T-helper 17 cell (primary cell): ENCODE measurements around the gene SPEM1. TPM values are rescaled to one million over a fixed set of nuclear protein-coding genes. Genes with fewer than 3 reads are reported as not detected.

ENCODE experiments used
- ATAC-seq: fragments of 150-1000 bp; cut with Tn5 transposase; 2 replicates; pipeline ENCODE4 v1.10.0; 2021; ENCODE audit warnings: mild to moderate bottlenecking, moderate library complexity
- DNase-seq, 3 donors: peaks; one replicate each; pipeline versions ENCODE4 v3.0.0 to v3.0.0-alpha.2; 2020 to 2021
- H3K9me3 ChIP-seq: one replicate; pipeline ENCODE4 v1.7.0; 2013; ENCODE audit warnings: low read length, mild to moderate bottlenecking; ENCODE audit not compliant: control insufficient read depth, poor library complexity, severe bottlenecking
- H3K27ac Mint-ChIP-seq: one replicate; pipeline ENCODE4 v1.8.0; 2022; ENCODE audit warnings: mild to moderate bottlenecking, moderate library complexity, mixed read lengths
- H3K27me3 Mint-ChIP-seq: one replicate; pipeline ENCODE4 v1.8.0; 2022; ENCODE audit warnings: mixed read lengths
- H3K36me3 Mint-ChIP-seq: one replicate; pipeline ENCODE4 v1.8.0; 2022; ENCODE audit warnings: low read depth, mixed read lengths
- H3K4me1 Mint-ChIP-seq: one replicate; pipeline ENCODE4 v1.8.0; 2022; ENCODE audit warnings: mild to moderate bottlenecking, mixed read lengths
- H3K4me3 Mint-ChIP-seq: one replicate; pipeline ENCODE4 v1.8.0; 2022; ENCODE audit warnings: mild to moderate bottlenecking, moderate library complexity, mixed read lengths
- total RNA-seq, 4 donors: library from RNA in 2 of 4; stranded (reverse) in 2 of 4; gene quantifications; one replicate each; pipeline ENCODE4 v1.2.3 and lab custom pipeline; 2022 to 2026

The SPEM1 gene
- total RNA-seq, 2 donors from 2014 or later = not detected

- no peak overlapping the region for H3K27ac Mint-ChIP-seq
- no peaks in the 10 kb centered on the region for H3K9me3 ChIP-seq
- no peaks in the 10 kb centered on the region for H3K27me3 Mint-ChIP-seq
- H3K4me1 Mint-ChIP-seq = peaks cover 11% of the 10 kb centered on the region
- H3K4me3 Mint-ChIP-seq = no peak overlapping the region
- ATAC-seq (no peak), DNase-seq (no peak)
- no peaks in the 10 kb centered on the region for H3K36me3 Mint-ChIP-seq
These were observed 12.2 kb downstream of the SPEM1 start for GRCh38 chr17:7432296-7432695.

GRCh38 chr17:7435676-7436555 is 15.8 kb downstream of the SPEM1 start:
- ATAC-seq = peak; percentile 50
- peaks cover 33% of the 10 kb centered on the region for H3K4me1 Mint-ChIP-seq
- H3K4me3 Mint-ChIP-seq = peak overlapping the region; percentile 95
- peaks cover 17% of the 10 kb centered on the region for H3K27me3 Mint-ChIP-seq
- peaks cover 4% of the 10 kb centered on the region for H3K36me3 Mint-ChIP-seq
- no peaks in the 10 kb centered on the region for H3K9me3 ChIP-seq
- H3K27ac Mint-ChIP-seq = peak overlapping the region; percentile 97
- peak; percentile 49 to 51 (median 49) for DNase-seq

- ATAC-seq = peak; percentile 69
- no peaks in the 10 kb centered on the region for H3K9me3 ChIP-seq
- H3K4me1 Mint-ChIP-seq = peaks cover 33% of the 10 kb centered on the region
These were observed 16.6 kb downstream of the SPEM1 start for GRCh38 chr17:7436556-7437368.

DNA sequence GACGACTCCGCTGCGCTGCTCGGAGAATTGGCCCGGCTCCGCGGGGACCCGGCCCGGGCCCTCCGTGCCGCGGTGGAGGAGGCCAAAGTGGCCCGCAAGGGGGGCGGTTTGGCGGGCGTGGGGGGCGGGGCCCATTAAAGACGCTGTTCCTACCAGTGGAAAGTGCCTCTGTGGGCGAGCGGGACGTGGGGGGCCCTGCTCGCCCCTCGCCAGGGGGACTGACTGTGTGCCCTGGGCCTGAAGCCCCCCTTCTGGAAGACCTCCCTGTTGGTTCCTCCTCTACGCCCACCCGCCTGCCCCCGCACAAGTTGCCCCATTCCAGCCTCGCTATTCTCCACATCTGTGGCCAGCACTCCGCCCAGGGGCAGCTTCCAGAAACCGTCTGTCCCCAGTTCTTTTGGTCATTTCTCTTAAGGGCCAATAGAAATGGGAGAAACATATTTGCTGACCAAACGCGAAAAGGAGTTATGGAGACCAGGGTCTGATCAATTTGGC is 17.3 kb downstream of the SPEM1 start:
- H3K36me3 Mint-ChIP-seq = peaks cover 6% of the 10 kb centered on the region
- peaks cover 27% of the 10 kb centered on the region for H3K27me3 Mint-ChIP-seq
- peaks cover 33% of the 10 kb centered on the region for H3K4me1 Mint-ChIP-seq
- DNase-seq (no peak), ATAC-seq (no peak)
- no peaks in the 10 kb centered on the region for H3K9me3 ChIP-seq
- H3K4me3 Mint-ChIP-seq = peak overlapping the region; percentile 95
- peak overlapping the region; percentile 67 for H3K27ac Mint-ChIP-seq

More at GRCh38 chr17:7436556-7437368, 16.6 kb downstream of the SPEM1 start:
- Mint-ChIP-seq H3K27me3 (peaks cover 20% of the 10 kb centered on the region), H3K36me3 (peaks cover 4% of the 10 kb centered on the region), H3K27ac (peak overlapping the region; percentile 97), H3K4me3 (peak overlapping the region; percentile 95)
- DNase-seq = peak; percentile 71 to 80 (median 73)

GRCh38 chr17:7437950-7438614 is 18.0 kb downstream of the SPEM1 start:
- peaks cover 8% of the 10 kb centered on the region for H3K36me3 Mint-ChIP-seq
- H3K27ac Mint-ChIP-seq = peak overlapping the region; percentile 67
- no peak for ATAC-seq
- H3K9me3 ChIP-seq = no peaks in the 10 kb centered on the region
- H3K4me3 Mint-ChIP-seq = peak overlapping the region; percentile 88
- peaks cover 33% of the 10 kb centered on the region for H3K4me1 Mint-ChIP-seq
- H3K27me3 Mint-ChIP-seq = peaks cover 33% of the 10 kb centered on the region
- peak; percentile 37 to 40 (median 40) for DNase-seq

DNA sequence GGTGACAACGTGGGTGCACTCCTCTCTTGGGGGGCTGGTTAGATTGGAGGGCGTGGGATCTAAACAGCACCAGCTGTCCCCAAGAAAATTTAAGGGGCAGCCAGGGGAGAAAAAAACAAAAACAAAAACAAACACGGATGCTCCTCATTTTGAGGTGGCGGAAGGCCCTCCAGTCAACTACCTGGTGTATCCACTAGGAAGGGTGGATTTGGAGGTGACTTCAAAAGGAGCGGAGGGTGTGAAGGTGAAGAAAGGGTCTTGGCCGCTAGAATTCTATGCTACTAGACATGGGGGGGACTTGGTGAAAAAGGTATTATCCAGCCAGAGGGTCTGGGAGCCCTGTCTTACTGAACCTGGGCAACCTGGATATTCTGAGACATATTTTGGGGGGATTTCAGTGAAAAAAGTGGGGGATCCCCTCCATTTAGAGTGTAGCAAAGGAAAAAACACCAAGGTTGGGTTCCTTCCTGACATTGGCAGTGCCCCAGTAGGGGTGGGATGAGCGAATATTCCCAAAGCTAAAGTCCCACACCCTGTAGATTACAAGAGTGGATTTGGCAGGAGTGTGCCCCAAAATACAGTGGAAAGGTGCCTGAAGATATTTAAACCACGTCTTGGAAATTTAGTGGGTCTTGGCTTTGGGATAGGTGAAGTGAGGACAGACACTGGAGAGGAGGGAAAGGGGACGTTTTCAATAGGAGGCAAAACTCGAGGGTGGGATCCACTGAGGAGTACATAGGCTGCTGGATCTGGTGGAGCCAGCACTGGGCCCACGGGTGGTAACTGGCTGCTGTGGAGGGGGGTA is 18.7 kb downstream of the SPEM1 start:
- peak overlapping the region; percentile 88 for H3K4me3 Mint-ChIP-seq
- H3K27ac Mint-ChIP-seq = peak overlapping the region; percentile 67
- H3K9me3 ChIP-seq = no peaks in the 10 kb centered on the region
- ATAC-seq (no peak), DNase-seq (no peak)
- peaks cover 33% of the 10 kb centered on the region for H3K4me1 Mint-ChIP-seq
- peaks cover 8% of the 10 kb centered on the region for H3K36me3 Mint-ChIP-seq
- H3K27me3 Mint-ChIP-seq = peaks cover 41% of the 10 kb centered on the region

- H3K27me3 Mint-ChIP-seq = peaks cover 47% of the 10 kb centered on the region
- H3K9me3 ChIP-seq = no peaks in the 10 kb centered on the region
- peak within 1 kb of the TSS; percentile 67 for H3K27ac Mint-ChIP-seq
- peak within 1 kb of the TSS; percentile 91 for H3K4me3 Mint-ChIP-seq
- H3K36me3 Mint-ChIP-seq = peaks cover 8% of the 10 kb centered on the region
- H3K4me1 Mint-ChIP-seq = peaks cover 33% of the 10 kb centered on the region
- no peak for ATAC-seq
- DNase-seq = no peak
These were observed 19.5 kb downstream of the SPEM1 start, which contains the start of gene FGF11 for GRCh38 chr17:7439462-7440112. FGF11 (plus strand) TSS chr17:7439512; CDS start chr17:7439621, 109 bp downstream.

DNA sequence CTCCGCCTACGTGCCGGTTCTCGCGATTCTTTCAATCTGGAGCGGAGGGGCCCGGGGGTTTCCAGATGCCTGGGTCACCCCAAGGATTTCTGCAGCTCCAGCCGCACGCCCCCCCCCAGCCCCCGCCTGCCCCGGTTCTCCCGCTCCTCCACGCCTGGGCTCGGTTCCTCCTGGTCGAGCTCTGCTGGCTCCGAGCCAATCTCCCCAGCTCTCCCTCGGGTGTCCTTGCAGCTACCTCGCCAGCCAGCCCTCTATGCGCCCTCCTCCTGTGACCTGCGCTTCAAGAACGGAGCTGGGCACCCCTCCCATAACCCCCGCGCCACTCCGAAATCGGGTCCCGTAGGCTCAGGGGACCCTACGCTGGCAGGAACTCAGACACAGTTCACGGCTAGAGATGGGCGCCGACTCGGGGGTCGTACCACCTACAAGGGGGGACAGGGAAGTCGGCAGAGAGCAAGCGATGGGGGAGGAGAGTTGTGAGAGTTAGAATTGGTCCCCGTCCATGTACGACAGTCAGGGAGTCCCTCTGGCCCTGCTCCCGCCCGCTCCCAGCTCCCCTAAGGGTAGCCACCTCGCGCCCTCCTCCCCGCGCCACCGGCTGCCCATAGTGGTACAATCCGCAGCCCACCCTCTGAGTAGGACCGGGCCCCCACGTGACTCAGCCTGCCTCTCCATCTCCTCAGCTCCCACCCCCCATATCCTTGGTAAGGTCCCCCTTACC is 20.1 kb downstream of the SPEM1 start:
- H3K27me3 Mint-ChIP-seq = peaks cover 54% of the 10 kb centered on the region
- ATAC-seq = no peak
- no peaks in the 10 kb centered on the region for H3K9me3 ChIP-seq
- peaks cover 30% of the 10 kb centered on the region for H3K4me1 Mint-ChIP-seq
- peak overlapping the region; percentile 91 for H3K4me3 Mint-ChIP-seq
- H3K36me3 Mint-ChIP-seq = peaks cover 8% of the 10 kb centered on the region
- H3K27ac Mint-ChIP-seq = no peak overlapping the region
- DNase-seq = peak in 1 of 3 donors; percentile 22

- H3K27ac Mint-ChIP-seq = no peak overlapping the region
- peaks cover 59% of the 10 kb centered on the region for H3K27me3 Mint-ChIP-seq
- no peaks in the 10 kb centered on the region for H3K9me3 ChIP-seq
- H3K36me3 Mint-ChIP-seq = peaks cover 8% of the 10 kb centered on the region
- ATAC-seq (no peak), DNase-seq (no peak)
- H3K4me3 Mint-ChIP-seq = peak overlapping the region; percentile 91
- peaks cover 32% of the 10 kb centered on the region for H3K4me1 Mint-ChIP-seq
These were observed 20.7 kb downstream of the SPEM1 start for GRCh38 chr17:7440834-7441195.

DNA sequence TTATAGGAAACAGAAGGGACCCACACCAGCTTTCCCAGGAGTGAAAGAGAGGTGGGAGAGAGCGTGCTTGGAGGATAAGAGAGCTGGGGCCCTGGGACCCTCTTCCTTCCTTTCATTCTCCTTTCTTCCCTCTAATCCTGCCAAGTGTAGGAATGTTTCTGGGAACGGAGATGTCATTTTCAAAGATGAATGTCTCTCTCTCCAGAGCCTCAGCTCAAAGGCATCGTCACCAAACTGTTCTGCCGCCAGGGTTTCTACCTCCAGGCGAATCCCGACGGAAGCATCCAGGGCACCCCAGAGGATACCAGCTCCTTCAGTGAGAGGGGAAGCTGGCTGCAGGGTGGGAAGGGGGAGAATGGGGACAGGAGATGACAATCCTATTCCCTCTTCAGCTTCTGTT is 21.1 kb downstream of the SPEM1 start:
- H3K36me3 Mint-ChIP-seq = peaks cover 8% of the 10 kb centered on the region
- H3K9me3 ChIP-seq = no peaks in the 10 kb centered on the region
- DNase-seq (no peak), ATAC-seq (no peak)
- H3K4me3 Mint-ChIP-seq = peak overlapping the region; percentile 91
- H3K27me3 Mint-ChIP-seq = peaks cover 62% of the 10 kb centered on the region
- H3K27ac Mint-ChIP-seq = no peak overlapping the region
- H3K4me1 Mint-ChIP-seq = peaks cover 32% of the 10 kb centered on the region

DNA sequence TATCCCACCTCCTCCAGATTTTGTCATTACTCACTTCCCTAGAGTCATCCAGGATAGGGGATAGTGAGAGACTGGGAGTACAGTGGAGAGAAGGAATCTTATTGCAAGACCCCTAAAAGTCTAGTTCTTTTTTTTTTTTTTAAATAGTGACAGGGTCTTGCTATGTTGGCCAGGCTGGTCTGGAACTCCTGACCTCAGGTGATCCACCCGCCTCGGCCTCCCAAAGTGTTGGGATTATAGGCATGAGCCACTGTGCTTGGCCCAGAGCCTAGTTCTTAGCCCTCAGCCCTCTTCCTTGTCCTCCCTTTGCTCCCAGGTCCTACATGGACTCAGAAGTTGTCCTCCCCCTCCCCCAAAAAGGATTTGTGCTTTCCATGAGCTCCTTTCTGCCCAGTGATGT is 22.0 kb downstream of the SPEM1 start:
- Mint-ChIP-seq H3K4me3 (peak overlapping the region; percentile 25), H3K4me1 (peaks cover 32% of the 10 kb centered on the region), H3K27me3 (peaks cover 67% of the 10 kb centered on the region)

More for the DNA sequence above, 22.0 kb downstream of the SPEM1 start:
- Mint-ChIP-seq H3K27ac (no peak overlapping the region), H3K36me3 (peaks cover 11% of the 10 kb centered on the region)
- no peak for DNase-seq
- ATAC-seq = no peak
- no peaks in the 10 kb centered on the region for H3K9me3 ChIP-seq
